H1 (cell line): ENCODE data around the gene PGPEP1. TPM values are rescaled to one million over a fixed set of nuclear protein-coding genes. Genes with fewer than 3 reads are reported as not detected.

ENCODE experiments used
- BRCA1 ChIP-seq: IDR thresholded peaks from 2 replicates; pipeline ENCODE4 v1.6.1; 2012; ENCODE audit warnings: low read depth, low read length, improper control_type of control experiment
- HDAC2 ChIP-seq, 2 experiments: fragments of 300-600 bp in 1 of 2; sonication (generic) in 1 of 2; IDR thresholded peaks; 2 replicates each; pipeline ENCODE4 v1.6.1; 2011 to 2012; ENCODE audit warnings: low read depth in 2 of 2, low read length in 2 of 2, mild to moderate bottlenecking in 2 of 2, moderate library complexity in 2 of 2, borderline replicate concordance in 1 of 2, inconsistent platforms in 1 of 2
- NANOG ChIP-seq: IDR thresholded peaks from 2 replicates; pipeline ENCODE4 v1.6.1; 2011; ENCODE audit warnings: low read length, low read depth, mild to moderate bottlenecking, inconsistent platforms; ENCODE audit not compliant: insufficient read depth, poor library complexity, severe bottlenecking
- RFX5 ChIP-seq: IDR thresholded peaks from 2 replicates; pipeline ENCODE4 v1.6.1; 2011; ENCODE audit warnings: low read depth, low read length, improper control_type of control experiment, borderline replicate concordance
- SAP30 ChIP-seq: fragments of 300-600 bp; sonication (generic); IDR thresholded peaks from 2 replicates; pipeline ENCODE4 v1.7.1; 2012; ENCODE audit warnings: low read length, moderate library complexity, mild to moderate bottlenecking, inconsistent platforms; ENCODE audit not compliant: insufficient read depth, insufficient replicate concordance
- TAF7 ChIP-seq: optimal IDR thresholded peaks from 2 replicates; pipeline ENCODE3; 2011; ENCODE audit warnings: low read depth, mild to moderate bottlenecking, inconsistent platforms, low read length, moderate library complexity, borderline replicate concordance
- polyA plus RNA-seq, 7 experiments: library from polyadenylated mRNA; depleted of rRNA in 3 of 7; stranded (reverse) in 5 of 7; unstranded in 2 of 7; fragments of >200 nt in 5 of 7; fragments of 200-250 nt in 2 of 7; gene quantifications; 1 replicate in 5 of 7; 2 replicates in 1 of 7; 4 replicates in 1 of 7; pipeline versions ENCODE4 v1.2.1 to v1.2.3, GENCODE V29; 2011 to 2013; ENCODE audit warnings: missing spikeins in 2 of 7, mixed read lengths in 2 of 7
- total RNA-seq: library from RNA; stranded (reverse); fragmentation: NEBNext Ultra II Directional; extraction: Animal tissue kit (Norgen Biotek cat#: 25700); gene quantifications from 2 replicates; pipeline ENCODE4 v1.2.1, GENCODE V29; 2021

The PGPEP1 gene
- total and polyA plus RNA-seq, 2 of the 8 experiments (the other 6 are each of a cell fraction or from before 2014, with no cell fraction given) = 17.0 to 33.4 TPM

DNA sequence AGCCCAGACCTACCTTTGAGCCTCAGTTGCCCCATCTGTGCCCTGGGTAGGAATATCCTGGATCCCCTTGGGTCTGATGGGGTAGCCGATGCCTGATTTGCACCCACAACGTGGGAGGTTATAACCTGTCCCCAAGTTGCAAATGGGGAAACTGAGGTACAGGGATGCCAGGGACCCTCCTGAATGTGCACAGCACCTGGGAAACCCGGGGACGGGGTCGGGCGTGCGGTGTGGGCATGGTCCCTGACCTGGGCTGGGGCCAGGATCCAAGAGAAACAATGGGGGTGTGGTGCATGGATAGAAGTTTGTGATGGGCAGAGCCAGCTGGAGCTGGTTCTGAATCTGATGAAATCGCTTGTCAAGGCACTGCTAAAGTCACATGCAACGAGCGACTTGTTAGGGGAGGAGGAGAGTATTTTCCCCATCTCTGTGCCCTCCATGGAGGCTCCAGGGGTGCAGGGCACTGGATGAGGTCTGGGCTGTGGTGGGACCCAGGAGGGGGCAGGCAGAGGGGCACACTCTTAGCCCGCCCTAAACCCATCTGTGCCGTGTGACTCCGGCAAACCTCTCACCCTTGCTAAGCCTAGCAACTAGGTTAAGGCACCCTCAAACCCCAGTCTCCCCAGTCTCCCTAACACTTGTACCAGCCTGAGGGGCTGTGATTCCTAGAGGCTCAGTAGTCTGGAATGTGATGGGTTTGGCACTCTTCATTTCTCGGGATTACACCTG, 46.3 kb downstream of the PGPEP1 start (continued):
- no peak for TF ChIP-seq HDAC2 (IDR thresholded peaks at IDR 0.05; ENCODE audit: borderline replicate concordance in 1 of 2, low read depth in 2 of 2, low read length in 2 of 2)
- TF ChIP-seq SAP30 = no peak
- TF ChIP-seq TAF7 = no peak
- TF ChIP-seq NANOG = no peak
- no peak for TF ChIP-seq RFX5
- no peak for TF ChIP-seq BRCA1
